Epithelial cell of prostate (primary cell): Measurements from ENCODE around the gene MICU1.
"Not testable (repeated sequence)": the region's sequence is repeated elsewhere in the genome, so short reads cannot be mapped to it uniquely, and the experiment has no call there.

Source experiments
- DNase-seq: peaks from one replicate; pipeline ENCODE4 v3.0.0-alpha.2; 2011; ENCODE audit warnings: low read depth, low spot score
- H3K27ac ChIP-seq: fragments of 450-650 bp; 2 replicates; pipeline ENCODE4 v1.5.1; 2017; ENCODE audit warnings: mild to moderate bottlenecking

MICU1 gene

GRCh38 chr10:72409167-72409566 lies 216.7 kb downstream of the MICU1 start:
- DNase-seq: no peak
- no peak overlapping the region for H3K27ac ChIP-seq

- DNase-seq: no peak
Measured at GRCh38 chr10:72407927-72408600, 217.8 kb downstream of the MICU1 start.

GRCh38 chr10:72407471-72407870 lies 218.4 kb downstream of the MICU1 start:
- no peak for DNase-seq
- no peak overlapping the region for H3K27ac ChIP-seq

More at GRCh38 chr10:72407927-72408600, 217.8 kb downstream of the MICU1 start:
- H3K27ac ChIP-seq: no peak overlapping the region

DNA sequence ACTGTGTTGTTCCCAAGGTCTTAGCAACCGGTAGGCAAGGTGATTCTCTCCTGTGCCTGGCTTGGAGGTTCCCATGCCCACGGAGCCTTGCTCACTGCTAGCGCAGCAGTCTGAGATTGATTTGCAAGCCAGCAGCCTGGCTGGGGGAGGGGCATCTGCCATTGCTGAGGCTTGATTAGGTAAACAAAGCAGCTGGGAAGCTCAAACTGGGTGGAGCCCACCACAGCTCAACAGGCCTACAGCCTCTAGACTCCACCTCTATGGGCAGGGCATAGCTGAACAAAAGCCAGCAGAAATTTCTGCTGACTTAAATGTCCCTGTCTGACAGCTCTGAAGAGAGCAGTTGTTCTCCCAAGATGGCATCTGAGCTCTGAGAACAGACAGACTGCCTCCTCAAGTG lies 230.3 kb downstream of the MICU1 start:
- not testable (repeated sequence) for DNase-seq, H3K27ac ChIP-seq

- H3K27ac ChIP-seq: no peak overlapping the region
- no peak for DNase-seq
Measured at GRCh38 chr10:72392571-72392970, 233.3 kb downstream of the MICU1 start.

DNA sequence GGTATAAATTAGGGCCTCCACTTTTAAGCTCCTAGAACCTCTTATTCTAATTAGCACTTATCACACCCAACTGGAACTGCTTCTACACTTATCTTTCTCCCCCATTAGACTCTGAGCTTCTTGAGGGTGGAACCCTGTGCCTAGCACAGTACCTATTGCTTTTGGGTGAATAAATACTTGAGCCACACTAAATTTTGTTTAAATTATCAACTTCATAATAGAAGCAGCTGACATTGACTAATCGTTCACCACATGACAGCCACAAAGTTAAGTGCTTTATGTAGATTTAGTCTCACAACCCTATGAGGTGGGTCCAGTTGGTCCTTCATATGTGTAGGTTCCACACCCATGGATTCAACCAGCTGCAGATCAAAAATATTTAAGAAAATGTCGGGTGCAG lies 235.1 kb downstream of the MICU1 start:
- DNase-seq: no peak
- no peak overlapping the region for H3K27ac ChIP-seq

DNA sequence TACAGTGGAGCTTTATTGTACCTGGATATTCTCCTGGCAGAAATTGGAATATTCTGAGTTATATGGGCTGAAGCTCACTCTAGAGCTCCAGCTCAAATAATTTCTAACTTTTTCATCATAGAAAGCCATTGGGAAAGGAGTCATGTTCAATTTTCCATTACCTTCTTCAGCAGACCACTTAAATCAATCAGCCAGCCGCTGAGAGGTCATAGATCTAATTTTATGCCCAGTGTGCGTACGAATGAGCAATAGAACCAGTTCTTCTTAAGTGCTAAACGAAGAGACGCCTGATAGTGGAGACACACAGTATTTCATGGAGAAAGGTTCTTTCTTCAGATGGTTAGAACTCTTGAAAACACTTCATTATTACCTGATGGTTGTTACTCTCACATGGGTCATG lies 236.2 kb downstream of the MICU1 start:
- no peak for DNase-seq

GRCh38 chr10:72389014-72389413 lies 236.9 kb downstream of the MICU1 start:
- no peak for DNase-seq
- H3K27ac ChIP-seq: no peak overlapping the region

More for the DNA sequence above, 236.2 kb downstream of the MICU1 start:
- H3K27ac ChIP-seq: no peak overlapping the region

- no peak overlapping the region for H3K27ac ChIP-seq
- DNase-seq: no peak
Measured at GRCh38 chr10:72388062-72388461, 237.8 kb downstream of the MICU1 start.

DNA sequence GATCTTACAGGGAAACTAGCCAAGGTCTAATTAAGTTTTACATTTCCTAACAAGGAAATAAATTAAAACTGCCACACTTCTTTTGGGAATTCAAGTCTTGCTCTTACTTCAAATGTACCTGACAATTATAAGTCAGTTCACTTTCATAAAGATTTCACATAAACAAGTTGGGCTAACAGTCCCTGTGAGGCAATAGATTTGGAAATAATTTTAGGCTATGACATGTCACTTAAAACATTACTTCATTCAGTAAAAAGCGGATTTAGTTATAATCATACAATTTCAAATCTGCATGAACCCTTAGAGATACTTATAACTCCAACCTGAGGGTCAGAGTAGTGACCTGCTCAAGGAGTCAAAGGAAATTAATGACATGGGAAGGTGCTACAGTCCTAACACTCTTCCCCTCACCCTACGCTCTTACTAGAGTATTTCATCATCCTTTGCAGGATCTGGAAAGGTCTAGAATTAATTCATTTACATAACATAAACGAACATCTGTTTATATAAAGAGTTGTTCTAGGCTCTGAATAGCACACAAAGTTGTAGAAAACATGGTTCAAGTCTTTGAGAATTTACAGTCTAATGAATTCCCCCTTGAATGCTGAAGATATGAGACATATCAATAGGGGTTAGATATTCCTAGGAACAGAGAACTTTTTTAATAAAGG lies 238.8 kb downstream of the MICU1 start:
- H3K27ac ChIP-seq: no peak overlapping the region
- DNase-seq: no peak

- H3K27ac ChIP-seq: no peak overlapping the region
- no peak for DNase-seq
Measured at GRCh38 chr10:72385724-72386123, 240.2 kb downstream of the MICU1 start.

DNA sequence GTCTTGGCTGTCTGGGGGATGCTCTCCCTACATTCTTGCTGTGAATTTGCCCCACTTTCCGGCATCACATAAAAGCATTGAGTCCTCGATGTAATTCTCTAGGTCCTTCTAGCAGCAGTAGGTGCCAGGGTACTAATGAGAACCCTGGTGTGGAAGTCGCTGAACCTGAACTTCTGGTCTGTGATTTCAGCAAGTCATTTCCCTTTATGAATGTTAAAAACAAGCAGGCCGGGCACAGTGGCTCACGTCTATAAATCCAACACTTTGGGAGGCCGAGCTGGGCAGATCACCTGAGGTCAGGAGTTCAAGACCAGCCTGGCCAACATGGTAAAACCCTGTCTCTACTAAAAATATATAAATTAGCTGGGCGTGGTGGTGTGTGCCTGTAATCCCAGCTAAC lies 240.9 kb downstream of the MICU1 start:
- peak; percentile 14 for DNase-seq
- H3K27ac ChIP-seq: not testable (repeated sequence)

DNA sequence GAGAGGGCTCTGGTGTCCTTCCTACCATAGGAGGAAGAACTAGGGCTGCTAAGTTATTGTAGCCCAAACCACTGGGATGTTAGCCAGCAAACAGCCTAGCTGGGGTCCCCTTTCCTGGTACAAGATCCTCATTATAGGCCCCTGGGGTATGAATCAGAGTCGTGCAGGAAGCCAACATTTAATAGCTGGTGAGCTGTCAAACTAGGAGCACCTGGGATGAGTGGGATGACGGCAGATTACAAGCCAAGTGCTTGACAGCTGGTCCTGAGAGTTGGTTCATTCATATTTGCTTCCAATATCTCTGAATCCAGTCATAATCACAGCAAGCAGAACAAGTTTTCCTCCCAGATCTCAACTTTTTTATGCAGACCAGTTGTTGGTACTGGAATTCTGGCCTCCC lies 246.1 kb downstream of the MICU1 start:
- no peak for DNase-seq
- no peak overlapping the region for H3K27ac ChIP-seq

- no peak overlapping the region for H3K27ac ChIP-seq
- no peak for DNase-seq
Measured at GRCh38 chr10:72379062-72379461, 246.8 kb downstream of the MICU1 start.

DNA sequence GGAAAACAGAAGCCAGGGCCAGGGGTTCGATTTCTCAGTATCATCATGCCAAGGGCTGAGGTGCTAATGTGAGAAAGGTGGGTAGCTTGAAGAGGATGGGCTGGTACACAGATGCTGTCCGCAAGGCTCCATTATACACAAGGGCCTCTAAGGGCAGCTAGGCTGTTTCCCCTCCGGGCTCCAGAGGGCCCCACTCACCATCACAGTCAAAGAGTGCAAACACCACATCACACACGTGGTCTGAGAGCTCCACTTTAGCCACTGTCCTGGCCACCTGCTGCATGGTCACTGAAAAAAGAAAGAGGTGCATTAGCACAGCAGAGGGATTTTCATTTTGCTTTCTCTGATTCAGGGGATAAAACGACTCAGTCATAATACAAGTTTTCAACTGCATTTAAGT lies 250.3 kb downstream of the MICU1 start:
- H3K27ac ChIP-seq: no peak overlapping the region
- no peak for DNase-seq

DNA sequence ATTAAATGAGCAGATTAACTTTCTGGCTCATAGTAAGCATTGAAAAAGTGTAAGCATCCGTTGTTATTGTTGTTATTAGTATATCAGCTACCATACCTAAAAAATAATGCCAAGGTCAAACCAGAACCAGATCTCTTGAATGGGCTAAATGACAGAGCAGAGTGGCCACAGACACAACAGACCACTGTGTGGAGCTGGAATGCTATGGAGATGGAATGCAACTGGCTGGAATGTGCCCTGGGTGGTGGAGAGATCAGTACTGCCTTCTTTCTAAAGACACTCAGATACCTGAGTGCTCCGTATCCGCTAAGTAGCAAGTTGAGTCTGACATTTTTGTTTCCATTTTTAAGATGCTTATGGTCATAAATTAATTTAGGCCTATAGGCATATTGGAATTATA lies 250.7 kb downstream of the MICU1 start:
- DNase-seq: no peak
- H3K27ac ChIP-seq: no peak overlapping the region

GRCh38 chr10:72370201-72370722 lies 255.6 kb downstream of the MICU1 start:
- no peak for DNase-seq

GRCh38 chr10:72367301-72367960 lies 258.4 kb downstream of the MICU1 start:
- DNase-seq: no peak
- H3K27ac ChIP-seq: no peak overlapping the region

More at GRCh38 chr10:72370201-72370722, 255.6 kb downstream of the MICU1 start:
- no peak overlapping the region for H3K27ac ChIP-seq

GRCh38 chr10:72365106-72365895 lies 260.6 kb downstream of the MICU1 start:
- no peak for DNase-seq
- no peak overlapping the region for H3K27ac ChIP-seq

DNA sequence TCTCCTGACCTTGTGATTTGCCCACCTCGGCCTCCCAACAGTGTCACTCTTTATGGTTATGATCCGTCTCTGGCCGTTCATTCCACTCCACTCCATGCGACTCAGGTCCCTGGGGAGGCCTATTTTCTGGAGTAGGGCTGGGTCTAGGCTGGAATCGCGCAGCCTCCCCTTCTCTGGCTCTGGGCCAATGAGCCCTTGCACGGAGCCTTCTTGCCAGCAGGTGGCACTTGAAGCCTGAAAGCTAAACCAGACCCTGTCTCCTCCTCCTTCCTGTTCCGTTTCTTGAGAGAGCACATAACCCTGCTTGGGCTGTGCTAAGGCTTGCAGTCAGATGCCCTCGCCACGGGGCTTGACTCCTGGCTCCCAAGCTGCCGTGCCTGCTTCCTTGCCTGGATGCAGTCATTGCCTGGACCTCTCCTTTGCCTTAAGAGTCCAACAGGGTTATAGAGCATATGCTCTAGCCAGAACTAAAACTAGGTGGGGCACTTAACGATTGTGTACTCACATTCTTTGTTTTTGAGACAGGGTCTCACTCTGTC lies 261.6 kb downstream of the MICU1 start:
- DNase-seq: peak; percentile 71
- H3K27ac ChIP-seq: peak overlapping the region; percentile 76
